Cardiac muscle cell (in vitro differentiated cells and primary cell): Measurements from ENCODE around the gene KYNU. TPM values are rescaled to one million over a fixed set of nuclear protein-coding genes. Genes with fewer than 3 reads are reported as not detected.
"Not testable (repeated sequence)": the region's sequence is repeated elsewhere in the genome, so short reads cannot be mapped to it uniquely, and the experiment has no call there.

Experiments used
- DNase-seq, 2 donors: peaks; one replicate each; pipeline versions ENCODE4 v3.0.0 to v3.0.0-alpha.2; 2010 to 2017; ENCODE audit warnings: low read depth in 1 of 2, low spot score in 1 of 2
- H3K27ac ChIP-seq: fragments of 200-600 bp; sonication (generic); 2 replicates; pipeline ENCODE4 v1.5.1; 2016
- H3K27me3 ChIP-seq: fragments of 200-600 bp; sonication (generic); 2 replicates; pipeline ENCODE4 v1.6.0; 2016; ENCODE audit warnings: control low read depth
- H3K36me3 ChIP-seq: fragments of 200-600 bp; sonication (generic); 2 replicates; pipeline ENCODE4 v1.5.1; 2016; ENCODE audit warnings: control low read depth
- H3K4me1 ChIP-seq: fragments of 200-600 bp; sonication (generic); 2 replicates; pipeline ENCODE4 v1.8.1; 2017; ENCODE audit warnings: low read depth, mild to moderate bottlenecking, mixed run types
- H3K4me3 ChIP-seq: fragments of 200-600 bp; sonication (generic); 2 replicates; pipeline ENCODE4 v1.5.1; 2016; ENCODE audit warnings: mild to moderate bottlenecking
- H3K9me3 ChIP-seq: fragments of 200-600 bp; sonication (generic); 2 replicates; pipeline ENCODE4 v1.5.1; 2017; ENCODE audit warnings: low read depth, mild to moderate bottlenecking, control low read depth
- polyA plus RNA-seq: library from polyadenylated mRNA; unstranded; fragments of >200 nt; fragmentation: Nextera tagmentation; extraction: Ambion mirVana; gene quantifications from 2 replicates; pipeline ENCODE4 v1.2.1, GENCODE V29; 2016
- total RNA-seq: library from RNA; depleted of rRNA; stranded (reverse); fragments of >200 nt; gene quantifications from 2 replicates; pipeline ENCODE4 v1.2.3, GENCODE V29; 2016
- TF ChIP-seq, protein P1 (sequence below): IDR thresholded peaks from 2 replicates; pipeline ENCODE4 v1.5.1; 2012; ENCODE audit warnings: low read depth, mild to moderate bottlenecking, low read length

KYNU gene
- total and polyA plus RNA-seq, 2 experiments from 2014 or later = 0.12 to 0.24 TPM

DNA sequence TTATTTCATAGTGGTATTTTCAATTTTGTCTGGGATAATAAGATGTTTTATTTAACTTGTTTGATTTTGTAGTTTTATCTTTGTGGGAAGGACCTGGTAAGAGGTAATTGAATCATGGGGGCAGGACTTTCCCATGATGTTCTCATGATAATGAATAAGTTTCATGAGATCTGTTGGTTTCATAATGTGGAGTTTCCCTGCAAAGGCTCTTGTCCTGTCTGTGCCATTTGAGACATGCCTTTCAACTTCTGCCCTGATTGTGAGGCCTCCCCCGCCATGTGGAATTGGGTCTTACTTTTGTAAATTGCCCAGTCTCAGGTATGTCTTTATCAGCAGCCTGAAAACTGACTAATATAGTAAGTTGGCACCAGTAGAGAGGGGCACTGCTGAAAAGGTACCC, 174.0 kb downstream of the KYNU start:
- Histone ChIP-seq H3K27me3 (no peaks in the 10 kb centered on the region), H3K9me3 (no peaks in the 10 kb centered on the region), H3K4me3 (no peak overlapping the region), H3K36me3 (no peaks in the 10 kb centered on the region), H3K27ac (no peak overlapping the region), H3K4me1 (no peaks in the 10 kb centered on the region)
- TF ChIP-seq, protein P1, sequence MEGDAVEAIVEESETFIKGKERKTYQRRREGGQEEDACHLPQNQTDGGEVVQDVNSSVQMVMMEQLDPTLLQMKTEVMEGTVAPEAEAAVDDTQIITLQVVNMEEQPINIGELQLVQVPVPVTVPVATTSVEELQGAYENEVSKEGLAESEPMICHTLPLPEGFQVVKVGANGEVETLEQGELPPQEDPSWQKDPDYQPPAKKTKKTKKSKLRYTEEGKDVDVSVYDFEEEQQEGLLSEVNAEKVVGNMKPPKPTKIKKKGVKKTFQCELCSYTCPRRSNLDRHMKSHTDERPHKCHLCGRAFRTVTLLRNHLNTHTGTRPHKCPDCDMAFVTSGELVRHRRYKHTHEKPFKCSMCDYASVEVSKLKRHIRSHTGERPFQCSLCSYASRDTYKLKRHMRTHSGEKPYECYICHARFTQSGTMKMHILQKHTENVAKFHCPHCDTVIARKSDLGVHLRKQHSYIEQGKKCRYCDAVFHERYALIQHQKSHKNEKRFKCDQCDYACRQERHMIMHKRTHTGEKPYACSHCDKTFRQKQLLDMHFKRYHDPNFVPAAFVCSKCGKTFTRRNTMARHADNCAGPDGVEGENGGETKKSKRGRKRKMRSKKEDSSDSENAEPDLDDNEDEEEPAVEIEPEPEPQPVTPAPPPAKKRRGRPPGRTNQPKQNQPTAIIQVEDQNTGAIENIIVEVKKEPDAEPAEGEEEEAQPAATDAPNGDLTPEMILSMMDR = no peak
- DNase-seq = no peak

DNA sequence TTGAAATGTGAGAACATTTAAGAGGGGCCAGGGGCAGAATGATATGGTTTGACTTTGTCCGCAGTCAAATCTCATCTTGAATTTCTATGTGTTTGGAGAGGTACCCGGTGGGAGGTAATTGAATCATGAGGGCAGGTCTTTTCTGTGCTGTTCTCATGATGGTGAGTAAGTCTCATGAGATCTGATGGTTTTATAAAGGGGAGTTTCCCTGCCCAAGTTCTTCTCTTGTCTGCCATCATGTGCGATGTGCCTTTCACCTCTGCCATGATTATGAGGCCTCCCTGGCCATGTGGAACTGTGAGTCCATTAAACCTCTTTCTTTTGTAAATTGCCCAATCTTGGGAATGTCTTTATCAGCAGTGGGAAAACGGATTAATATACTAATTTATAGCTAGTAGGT, 176.0 kb downstream of the KYNU start:
- not testable (repeated sequence) for H3K4me3 ChIP-seq, DNase-seq, H3K27ac ChIP-seq, H3K4me1 ChIP-seq, H3K36me3 ChIP-seq, H3K9me3 ChIP-seq, H3K27me3 ChIP-seq

DNA sequence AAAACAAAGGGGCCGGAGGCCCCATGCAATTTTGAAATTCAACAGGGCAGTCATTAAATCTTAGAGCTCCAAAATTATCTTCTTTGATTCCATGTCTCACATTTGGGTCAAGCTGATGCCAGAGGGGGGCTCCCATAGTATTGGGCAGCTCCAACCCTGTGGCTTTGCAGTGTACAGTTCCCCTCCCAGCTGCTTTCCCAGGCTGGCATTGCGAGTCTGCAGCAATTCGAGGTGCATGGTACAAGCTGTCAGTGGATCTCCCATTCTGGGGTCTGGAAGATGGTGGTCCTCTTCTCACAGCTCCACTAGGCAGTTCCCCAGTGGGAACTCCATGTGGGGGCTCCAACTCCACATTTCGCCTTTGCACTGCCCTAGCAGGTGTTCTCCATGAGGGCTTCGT, 179.1 kb downstream of the KYNU start:
- H3K4me3 ChIP-seq = no peak overlapping the region
- DNase-seq = no peak
- TF ChIP-seq, protein P1 = no peak
- H3K27ac ChIP-seq = no peak overlapping the region
- H3K9me3 ChIP-seq = no peaks in the 10 kb centered on the region
- H3K36me3 ChIP-seq = no peaks in the 10 kb centered on the region
- no peaks in the 10 kb centered on the region for H3K4me1 ChIP-seq
- H3K27me3 ChIP-seq = no peaks in the 10 kb centered on the region

DNA sequence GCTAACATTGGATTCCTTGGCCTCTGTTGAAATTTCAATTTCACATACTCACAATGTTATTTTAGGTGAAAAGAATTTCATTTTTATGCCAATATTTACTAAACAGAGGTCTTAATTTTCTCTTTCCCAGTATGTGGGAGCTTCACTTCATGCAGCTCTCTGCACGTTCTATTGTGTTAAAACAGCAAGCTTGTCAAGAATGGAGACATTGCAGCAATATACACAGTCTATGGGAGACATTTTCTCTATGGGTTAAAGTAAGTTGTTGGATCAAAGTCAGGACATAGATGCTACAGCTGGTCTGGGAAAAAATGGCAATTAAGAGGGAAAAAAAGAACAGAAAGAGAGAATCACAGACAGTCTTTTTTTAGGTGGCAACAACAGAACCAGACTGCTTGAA, 181.4 kb downstream of the KYNU start:
- Histone ChIP-seq H3K27me3 (no peaks in the 10 kb centered on the region), H3K27ac (no peak overlapping the region), H3K9me3 (no peaks in the 10 kb centered on the region), H3K4me1 (no peaks in the 10 kb centered on the region), H3K4me3 (no peak overlapping the region), H3K36me3 (no peaks in the 10 kb centered on the region)
- no peak for DNase-seq
- TF ChIP-seq, protein P1 = no peak

DNA sequence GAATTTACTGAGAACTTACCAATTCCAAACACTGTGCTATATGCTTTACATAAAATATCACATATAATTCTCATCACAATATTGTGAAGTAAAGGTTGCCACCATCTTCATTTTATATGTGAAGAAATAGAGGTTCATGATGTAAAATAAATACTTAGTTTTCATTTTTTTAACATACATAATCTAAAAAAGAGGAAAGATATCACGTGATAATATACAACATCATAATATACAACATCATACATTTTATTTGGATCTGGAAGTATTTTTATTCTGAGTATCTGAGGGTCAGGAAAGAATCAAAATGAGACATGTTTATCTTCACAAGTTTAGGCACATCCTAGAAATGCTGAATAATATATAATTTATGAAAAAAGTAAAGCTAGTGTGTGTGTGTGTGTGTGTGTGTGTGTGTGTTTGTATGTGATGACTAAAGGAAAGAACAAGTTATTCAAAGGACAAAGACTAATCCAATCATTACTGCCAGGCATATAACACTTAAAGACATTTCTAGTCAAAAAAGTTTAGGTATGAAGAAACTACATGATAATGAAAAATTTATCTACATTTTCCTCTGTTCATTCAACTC, 186.2 kb downstream of the KYNU start:
- Histone ChIP-seq H3K27me3 (no peaks in the 10 kb centered on the region), H3K9me3 (no peaks in the 10 kb centered on the region), H3K27ac (no peak overlapping the region), H3K4me3 (no peak overlapping the region), H3K36me3 (no peaks in the 10 kb centered on the region), H3K4me1 (no peaks in the 10 kb centered on the region)
- DNase-seq = no peak
- TF ChIP-seq, protein P1 = no peak

DNA sequence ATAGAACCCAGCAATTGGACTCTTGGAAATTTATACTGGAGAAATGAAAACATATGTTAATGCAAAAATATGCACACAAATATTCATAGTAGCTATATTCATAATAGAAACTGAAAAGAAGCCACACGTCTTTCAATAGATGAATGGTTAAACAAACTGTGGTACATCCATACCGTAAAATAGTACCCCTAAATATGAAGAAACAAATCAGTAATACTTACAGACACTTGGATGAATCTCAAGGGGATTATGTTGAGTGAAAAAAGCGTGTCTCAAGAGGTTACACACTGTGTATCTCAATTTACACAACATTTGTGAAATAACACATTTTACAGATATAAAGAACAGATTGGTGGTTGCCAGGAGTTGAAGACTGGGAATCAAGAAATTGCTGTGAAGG, 190.6 kb downstream of the KYNU start:
- Histone ChIP-seq H3K4me3 (no peak overlapping the region), H3K27me3 (no peaks in the 10 kb centered on the region), H3K9me3 (no peaks in the 10 kb centered on the region), H3K36me3 (no peaks in the 10 kb centered on the region), H3K4me1 (no peaks in the 10 kb centered on the region), H3K27ac (no peak overlapping the region)
- TF ChIP-seq, protein P1 = no peak
- DNase-seq = no peak
